NCI-H2171 treated with DMSO at 0.1 percent for 48 hours (cell line): Measurements from ENCODE around the gene TREML2.

Source experiments
- DNase-seq: peaks from one replicate; lab custom pipeline; 2025; lab: John Stamatoyannopoulos, UW

The TREML2 gene

DNA sequence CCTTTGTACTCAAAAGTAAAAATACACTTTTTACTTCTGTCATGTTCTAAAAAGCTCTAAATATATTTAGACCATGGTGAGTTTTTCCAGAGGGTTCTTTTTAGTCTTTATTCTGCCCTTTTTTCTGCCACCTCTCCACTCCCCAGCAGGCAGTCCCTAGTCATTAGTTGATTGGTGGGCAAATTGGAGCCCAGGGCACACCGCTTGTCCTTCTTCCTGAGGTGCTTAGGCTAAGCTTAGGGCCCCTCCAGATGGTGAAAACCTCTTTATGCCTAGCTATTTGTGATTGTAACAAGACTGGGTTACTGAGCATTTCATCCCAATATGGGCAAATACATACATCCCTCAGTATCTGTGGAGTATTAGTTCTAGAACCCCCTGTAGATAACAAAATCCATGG lies 53.0 kb downstream of the TREML2 start:
- DNase-seq = no peak
